Astrocyte of the hippocampus (primary cell): ENCODE data around the gene GALNT2.
A peak's percentile ranks its signal among the peaks of the same experiment; 100 is the strongest.

Source experiments
- DNase-seq: peaks from one replicate; pipeline ENCODE4 v3.0.0; 2011; ENCODE audit warnings: low read depth, low spot score

The GALNT2 gene

DNA sequence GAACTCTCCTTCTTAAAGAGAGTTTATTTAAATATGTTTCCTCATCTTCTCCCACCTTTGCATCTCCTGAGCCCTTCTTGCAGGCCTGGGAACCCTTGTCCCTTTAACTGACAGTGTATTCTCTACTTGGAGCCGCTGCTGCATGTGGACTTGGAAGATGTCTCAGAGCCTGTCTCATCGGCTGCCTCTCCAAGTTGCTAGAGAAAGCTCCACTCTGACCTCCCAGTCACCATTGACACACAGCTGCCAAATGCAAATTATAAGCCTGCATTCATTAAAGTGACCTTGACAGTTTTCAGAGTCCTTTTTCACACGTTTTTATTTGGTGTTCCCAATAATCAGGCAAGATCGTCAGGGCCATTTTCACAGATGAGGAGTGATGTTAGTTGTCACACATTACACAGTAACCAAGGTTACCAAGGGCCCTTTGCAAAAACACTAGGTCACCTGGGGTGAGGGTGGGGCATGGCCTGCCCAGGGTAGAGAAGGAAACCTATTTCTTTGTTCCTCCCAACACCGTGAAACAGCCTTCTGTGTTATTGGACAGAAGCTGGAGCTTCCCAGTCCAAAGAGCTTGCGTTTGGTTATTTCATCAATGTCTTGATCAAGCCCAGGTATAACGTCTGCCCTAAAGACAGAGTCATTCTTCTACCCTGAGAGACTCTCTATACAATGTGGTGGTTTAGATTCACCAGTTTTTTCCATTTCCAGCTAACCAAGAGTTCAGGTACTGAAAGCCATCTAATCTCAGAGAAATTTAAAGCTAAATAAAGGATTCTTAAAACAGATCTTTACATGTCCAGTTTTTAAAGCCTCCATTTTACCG, 164.1 kb downstream of the GALNT2 start:
- DNase-seq, result no peak

DNA sequence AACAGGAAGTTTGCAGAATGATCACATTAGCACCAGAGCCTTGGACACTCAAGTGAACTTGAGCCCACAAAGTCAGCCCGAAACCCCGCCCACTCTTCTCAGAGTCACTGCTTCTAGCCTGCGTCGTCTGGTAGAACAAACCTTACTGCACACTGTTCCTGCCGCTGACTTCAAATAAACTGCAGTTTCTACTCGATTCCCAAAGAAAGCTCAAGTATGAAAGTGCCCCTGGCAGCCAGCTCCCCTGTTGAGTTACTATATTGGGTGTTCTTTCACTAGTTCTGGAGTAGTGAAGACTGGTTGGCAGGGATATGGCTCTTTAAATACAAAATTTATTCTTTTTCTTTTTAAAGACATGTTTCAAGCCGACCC, 164.7 kb downstream of the GALNT2 start:
- peak; percentile 48 for DNase-seq

DNA sequence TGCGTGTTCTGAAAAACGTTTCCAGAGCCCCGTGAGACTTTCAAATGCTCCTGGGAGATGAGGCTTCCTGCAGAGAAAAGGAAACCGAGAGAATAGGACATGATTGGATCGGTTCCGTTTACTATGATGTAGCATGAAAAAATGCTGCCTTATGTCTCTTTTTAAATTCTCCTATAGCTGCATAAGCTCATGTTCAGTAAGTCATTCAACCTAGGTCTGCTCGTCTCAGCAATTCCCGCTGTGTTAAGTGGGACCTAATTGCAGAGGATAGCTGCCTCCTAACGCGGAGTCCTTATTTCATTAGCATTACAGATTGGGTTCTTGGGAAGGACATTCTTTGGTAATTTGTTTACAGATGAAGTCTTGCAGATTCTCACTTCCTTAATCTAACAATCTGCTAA, 165.3 kb downstream of the GALNT2 start:
- DNase-seq, result no peak

GRCh38 chr1:230233786-230234185, 166.7 kb downstream of the GALNT2 start:
- DNase-seq, result no peak

DNA sequence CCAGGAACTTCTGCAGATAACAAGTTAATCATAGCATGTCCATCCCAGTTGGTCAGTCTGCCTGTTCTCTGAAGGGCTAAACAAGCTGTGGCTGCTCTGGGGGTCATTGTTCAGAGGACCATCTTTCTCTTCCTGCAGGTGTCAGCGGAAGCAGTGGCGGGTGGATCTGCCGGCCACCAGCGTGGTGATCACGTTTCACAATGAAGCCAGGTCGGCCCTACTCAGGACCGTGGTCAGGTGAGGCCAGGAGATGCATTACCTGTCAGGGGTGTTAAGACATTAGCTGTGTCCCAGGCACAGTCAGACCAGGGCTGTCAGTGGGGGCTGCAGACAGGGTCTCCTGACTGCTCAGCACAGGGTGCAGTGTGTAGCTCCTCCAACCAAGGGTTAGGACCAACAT, 168.8 kb downstream of the GALNT2 start:
- no peak for DNase-seq

DNA sequence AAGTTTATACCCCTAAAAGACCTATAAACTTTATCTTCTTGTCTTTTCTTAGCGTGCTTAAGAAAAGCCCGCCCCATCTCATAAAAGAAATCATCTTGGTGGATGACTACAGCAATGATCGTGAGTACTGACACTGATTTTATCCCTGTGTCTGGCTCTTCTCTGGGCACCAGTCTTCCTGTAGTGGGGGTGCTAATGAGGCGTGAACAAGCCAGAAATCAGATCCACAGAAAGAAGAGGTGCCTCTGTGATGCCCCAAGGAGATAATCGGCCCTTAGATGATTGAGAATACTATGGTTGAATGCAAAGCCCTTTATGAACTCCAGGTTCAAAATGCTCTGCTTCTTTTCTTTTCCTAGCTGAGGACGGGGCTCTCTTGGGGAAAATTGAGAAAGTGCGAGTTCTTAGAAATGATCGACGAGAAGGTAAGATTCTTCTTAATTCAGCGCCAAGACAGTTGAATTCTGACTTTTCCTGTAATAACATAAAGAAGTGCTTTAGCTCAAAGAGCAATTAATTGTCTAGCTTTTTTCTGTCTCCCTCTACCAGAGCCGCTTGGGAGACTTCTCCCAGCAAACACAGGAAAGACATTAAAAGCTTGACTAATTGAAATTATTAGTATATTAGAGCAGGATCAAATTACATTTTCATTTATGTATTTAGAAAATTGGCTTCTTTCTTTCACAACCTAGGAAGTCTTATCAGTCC, 169.4 kb downstream of the GALNT2 start:
- DNase-seq, result no peak

- no peak for DNase-seq
These were observed 170.0 kb downstream of the GALNT2 start for GRCh38 chr1:230237009-230237370.

DNA sequence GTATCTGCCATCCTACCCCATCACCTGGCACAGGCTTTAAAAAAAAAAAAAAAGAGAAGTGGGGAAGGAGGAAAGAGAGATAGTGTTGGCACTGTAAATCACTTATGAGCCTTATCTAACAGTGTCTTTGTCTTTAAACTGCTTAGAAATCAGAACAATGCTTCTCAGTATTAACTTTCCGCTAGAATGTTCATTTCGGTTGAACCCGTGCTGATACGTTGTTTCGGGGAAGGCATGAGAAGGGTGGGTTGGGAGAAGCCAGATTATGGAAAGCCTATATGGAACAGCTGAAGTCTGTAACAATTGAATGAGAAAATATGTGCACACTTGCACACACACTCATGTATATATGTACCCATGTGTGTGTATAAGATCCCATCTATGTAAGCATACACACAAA, 170.8 kb downstream of the GALNT2 start:
- DNase-seq, result no peak

DNA sequence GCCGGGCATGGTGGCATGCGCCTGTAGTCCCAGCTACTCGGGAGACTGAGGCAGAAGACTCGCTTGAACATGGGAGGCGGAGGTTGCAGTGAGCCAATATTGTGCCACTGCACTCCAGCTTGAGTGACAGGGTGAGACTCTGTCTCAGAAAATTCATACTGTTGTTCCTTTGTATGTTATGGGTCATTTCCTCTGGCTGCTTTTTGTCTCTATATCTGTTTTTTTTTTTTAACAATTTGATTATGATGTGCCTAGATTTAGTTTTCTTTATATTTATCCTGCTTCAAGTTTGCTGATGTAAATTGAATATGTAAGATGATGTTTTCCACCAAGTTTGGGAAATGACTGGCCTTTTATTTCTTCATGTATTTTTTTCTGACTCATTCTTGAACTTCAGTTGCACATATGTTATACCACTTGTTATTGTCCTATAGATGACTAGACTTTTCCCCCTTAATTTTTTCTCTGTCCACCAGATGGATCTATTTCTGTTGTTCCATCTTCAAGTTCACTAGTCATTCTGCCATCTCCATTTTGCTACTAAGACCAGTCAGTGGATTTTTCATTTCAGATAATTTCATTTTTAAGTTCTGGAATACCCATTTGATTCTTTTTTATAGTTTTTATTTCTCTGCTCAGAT, 173.5 kb downstream of the GALNT2 start:
- no peak for DNase-seq

- DNase-seq, result no peak
These were observed 175.3 kb downstream of the GALNT2 start for GRCh38 chr1:230242326-230242725.

GRCh38 chr1:230243146-230243545, 176.1 kb downstream of the GALNT2 start:
- no peak for DNase-seq

GRCh38 chr1:230243583-230244353, 176.7 kb downstream of the GALNT2 start:
- DNase-seq, result peak; percentile 58

GRCh38 chr1:230246551-230246950, 179.5 kb downstream of the GALNT2 start:
- DNase-seq, result no peak

DNA sequence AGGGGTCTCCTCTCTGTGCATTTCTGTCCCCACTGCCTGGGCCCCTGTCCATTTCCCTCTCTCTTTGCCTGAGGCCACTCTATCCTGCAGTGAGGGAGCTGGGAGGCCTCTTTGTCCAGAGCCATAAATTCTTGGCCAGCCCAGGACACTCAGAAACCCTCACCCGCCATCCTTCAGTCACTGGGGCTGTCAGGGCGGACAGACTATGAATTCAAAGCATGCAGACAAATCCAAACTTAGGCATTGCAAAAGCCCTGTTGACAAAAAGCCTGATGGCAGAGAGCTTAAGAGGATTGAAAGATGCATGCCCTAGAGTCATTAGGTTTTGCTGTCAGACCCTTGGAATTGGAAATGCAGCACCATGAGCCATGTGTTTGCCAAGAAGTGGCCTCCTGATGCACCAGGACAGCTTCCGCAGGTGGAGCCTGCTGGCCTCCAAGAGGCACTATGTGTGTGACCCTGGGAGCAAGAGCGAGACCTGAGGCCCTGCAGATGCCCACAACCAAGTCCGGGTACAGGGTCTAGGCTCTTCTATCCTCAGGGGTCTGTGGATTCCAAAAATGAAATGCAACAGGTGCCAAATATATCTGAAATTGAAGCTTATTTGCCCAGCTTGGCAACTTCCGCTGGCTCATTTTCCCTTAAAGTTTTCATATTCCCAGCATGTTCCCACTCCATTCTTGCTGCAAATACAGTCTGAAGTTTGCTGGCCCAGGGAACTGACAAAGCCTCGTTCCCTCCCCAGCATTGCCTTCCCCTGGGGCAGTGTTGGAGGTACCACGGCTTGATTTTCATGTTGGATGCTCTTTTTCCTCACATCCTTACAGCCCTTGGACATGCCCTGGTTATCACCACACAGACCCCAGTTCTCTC, 181.2 kb downstream of the GALNT2 start:
- no peak for DNase-seq

DNA sequence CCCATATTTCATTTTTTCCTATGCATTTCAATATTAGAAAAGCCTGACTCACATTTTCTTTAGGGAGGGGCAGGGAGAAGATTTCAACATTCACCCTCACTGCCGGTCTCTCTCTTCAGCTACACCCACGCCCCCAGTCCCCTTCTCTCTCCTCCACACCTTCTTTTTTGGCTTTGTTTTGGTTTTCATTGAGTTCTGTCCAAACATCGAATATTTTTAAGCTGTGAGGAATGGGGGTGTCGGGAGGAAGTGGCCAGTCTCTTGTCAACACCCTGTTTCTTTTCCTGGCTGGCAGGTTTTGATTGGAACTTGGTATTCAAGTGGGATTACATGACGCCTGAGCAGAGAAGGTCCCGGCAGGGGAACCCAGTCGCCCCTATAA, 181.8 kb downstream of the GALNT2 start:
- no peak for DNase-seq

DNA sequence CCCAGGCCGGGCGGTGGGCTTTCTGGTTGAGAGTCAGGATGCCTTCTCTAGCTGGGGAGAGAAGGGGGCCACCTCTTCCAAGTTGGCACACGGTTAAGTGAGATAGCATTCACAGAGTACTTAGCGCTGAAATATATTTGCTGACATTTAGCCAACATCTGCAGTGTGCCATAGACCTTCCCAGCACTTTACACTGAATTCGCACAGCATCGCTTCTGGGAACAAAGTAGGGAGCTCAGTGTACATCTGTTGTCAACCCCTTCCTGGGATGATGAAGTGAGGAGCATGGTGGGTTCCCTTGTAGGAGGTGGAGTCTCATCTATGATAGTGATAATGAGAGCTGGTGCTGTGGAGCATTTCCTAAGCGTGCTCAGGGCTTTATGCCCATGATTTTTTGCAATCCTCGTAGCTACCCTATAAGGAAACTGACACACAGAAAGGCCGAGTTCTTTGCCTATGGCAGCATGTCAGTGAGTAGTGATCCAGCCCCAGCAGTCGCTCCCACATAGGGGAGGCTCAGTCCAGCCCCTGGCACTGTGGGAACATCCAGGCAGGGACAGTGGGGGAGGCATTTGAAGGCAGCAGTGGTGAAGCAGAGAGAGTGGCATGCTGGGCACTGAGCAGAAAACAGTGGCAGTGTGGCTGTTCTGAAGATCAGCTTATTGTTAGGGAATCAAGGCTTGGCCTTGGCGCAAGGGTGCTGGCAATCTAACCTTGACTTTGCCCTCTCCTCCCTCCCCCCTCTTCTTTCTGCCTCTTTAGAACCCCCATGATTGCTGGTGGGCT, 182.8 kb downstream of the GALNT2 start:
- no peak for DNase-seq

GRCh38 chr1:230250666-230251065, 183.6 kb downstream of the GALNT2 start:
- peak; percentile 68 for DNase-seq

GRCh38 chr1:230251644-230252191, 184.7 kb downstream of the GALNT2 start:
- DNase-seq, result no peak

GRCh38 chr1:230253150-230253549, 186.1 kb downstream of the GALNT2 start:
- no peak for DNase-seq

DNA sequence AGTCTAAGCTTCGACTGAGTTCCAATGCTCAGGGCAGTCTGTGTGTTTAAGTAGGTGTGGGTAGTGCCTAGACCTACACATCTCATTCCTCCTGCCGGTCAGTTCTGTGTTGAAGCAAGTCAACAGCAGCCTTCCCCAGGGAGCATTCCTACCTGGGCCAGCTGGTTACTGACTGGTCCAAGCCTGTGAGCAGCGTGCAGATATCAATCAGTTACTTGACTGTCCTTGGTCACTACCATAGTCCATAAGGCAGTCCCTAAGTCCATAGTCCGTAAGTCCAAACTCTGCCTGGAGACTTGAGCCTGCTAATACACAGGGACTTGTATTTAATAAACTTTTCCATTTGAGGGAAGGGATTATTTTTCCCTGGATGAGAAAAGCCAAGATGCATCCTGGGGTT, 187.2 kb downstream of the GALNT2 start:
- no peak for DNase-seq
